GM12801 (cell line): Measurements from ENCODE around the gene SCIN.

ENCODE experiments used
- TF ChIP-seq, protein P1 (sequence below): IDR thresholded peaks from one replicate; pipeline ENCODE4 v1.5.1; 2011; ENCODE audit warnings: control low read depth; ENCODE audit not compliant: insufficient read length; ENCODE audit errors: extremely low read depth

Gene SCIN

DNA sequence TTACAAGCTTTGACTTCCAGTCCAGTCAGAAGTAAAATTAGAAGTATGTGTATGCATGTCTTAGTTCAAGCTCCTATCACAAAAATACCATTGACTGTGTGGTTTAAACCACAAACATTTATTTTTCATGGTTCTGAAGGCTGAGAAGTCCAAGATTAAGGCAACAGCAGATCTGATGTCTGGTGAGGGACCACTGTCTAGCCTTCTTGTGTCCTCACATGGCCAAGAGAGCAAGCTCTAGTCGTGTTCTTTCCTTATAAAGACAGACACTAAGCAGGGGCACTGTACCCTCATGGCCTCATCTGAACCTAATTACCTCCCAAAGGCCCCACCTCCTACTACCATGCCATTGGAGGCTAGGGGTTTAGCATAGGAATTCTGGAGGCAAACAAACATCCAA lies 75.6 kb downstream of the SCIN start:
- TF ChIP-seq, protein P1, sequence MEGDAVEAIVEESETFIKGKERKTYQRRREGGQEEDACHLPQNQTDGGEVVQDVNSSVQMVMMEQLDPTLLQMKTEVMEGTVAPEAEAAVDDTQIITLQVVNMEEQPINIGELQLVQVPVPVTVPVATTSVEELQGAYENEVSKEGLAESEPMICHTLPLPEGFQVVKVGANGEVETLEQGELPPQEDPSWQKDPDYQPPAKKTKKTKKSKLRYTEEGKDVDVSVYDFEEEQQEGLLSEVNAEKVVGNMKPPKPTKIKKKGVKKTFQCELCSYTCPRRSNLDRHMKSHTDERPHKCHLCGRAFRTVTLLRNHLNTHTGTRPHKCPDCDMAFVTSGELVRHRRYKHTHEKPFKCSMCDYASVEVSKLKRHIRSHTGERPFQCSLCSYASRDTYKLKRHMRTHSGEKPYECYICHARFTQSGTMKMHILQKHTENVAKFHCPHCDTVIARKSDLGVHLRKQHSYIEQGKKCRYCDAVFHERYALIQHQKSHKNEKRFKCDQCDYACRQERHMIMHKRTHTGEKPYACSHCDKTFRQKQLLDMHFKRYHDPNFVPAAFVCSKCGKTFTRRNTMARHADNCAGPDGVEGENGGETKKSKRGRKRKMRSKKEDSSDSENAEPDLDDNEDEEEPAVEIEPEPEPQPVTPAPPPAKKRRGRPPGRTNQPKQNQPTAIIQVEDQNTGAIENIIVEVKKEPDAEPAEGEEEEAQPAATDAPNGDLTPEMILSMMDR: no peak

DNA sequence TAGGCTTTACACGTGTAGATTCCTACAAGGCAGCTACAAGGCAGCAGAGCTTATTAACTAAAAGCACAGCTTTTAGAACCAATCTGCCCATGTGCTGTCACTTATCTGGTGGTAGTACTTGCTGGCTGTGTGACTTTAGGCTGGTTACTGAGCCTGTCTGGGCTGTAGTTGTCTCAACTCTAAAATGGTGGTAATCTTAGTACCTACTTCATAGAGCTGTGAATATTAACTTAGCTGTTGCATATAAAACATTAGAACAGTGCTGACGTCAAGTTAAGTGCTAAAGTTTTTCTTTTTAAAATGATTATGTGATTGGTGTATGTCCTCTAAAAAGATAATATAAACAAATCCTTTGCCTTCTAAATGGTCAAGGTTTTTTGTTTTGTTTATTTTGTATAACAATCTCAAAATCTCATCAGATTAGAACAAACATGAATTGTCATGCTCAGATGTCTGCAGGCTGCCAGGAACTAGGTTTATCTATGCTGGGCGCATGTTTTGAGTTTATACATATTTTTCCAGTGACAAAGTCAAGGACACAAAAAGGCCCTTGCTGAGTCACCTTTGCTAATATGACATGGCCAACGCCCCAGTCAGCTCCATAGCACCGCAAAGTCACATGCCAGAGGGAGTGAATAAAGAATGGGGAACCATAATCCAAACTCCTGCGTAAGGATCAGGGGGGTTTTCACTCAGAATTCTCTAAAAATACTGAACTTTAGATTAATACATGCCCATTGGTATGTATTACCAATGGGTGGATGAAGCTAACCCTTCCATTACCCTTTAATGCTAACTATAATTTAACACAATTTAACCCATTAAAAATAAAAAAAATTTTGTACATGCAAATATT lies 77.1 kb downstream of the SCIN start:
- TF ChIP-seq, protein P1: no peak

DNA sequence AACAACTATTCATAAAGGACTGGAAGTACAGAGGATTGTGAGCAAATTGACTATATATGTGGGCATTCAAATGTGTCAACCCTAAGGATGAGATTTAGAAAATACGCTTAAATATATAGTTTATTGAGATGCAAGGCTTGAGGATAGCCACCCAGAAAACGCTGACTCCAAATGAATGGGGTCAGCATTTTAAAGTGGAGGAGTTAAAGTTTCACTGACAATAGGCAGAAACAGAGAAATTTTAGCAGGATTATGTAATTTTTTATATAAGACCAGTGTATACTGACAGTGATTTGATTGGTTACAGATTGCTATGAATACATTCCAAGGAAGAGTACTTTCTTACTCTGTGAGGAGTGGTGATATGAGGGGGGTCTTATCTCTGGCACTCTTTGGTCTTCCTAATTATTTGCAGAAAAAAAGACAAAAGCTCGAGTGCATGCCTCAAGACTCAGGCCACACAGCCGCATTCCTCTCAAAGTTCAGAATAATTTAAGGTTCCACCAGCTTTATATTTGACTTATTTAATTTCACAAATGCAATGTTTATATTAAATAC lies 78.3 kb downstream of the SCIN start:
- TF ChIP-seq, protein P1: no peak

DNA sequence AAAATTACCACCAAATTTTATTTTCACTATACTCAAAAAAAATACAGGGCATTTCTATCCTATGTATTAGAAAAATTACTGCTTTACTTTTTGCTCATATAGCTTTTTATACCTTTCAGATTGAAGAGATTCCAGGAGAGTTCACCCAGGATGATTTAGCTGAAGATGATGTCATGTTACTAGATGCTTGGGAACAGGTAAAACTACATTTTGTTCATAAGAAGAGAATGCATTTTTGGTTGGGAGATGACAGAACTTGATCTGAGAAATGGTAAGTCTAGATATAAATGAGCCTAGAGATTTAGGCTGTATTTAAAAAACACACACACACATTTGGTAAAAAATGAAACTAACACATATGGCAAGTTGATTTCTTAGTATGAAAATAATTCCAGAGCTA lies 78.8 kb downstream of the SCIN start:
- TF ChIP-seq, protein P1: no peak

DNA sequence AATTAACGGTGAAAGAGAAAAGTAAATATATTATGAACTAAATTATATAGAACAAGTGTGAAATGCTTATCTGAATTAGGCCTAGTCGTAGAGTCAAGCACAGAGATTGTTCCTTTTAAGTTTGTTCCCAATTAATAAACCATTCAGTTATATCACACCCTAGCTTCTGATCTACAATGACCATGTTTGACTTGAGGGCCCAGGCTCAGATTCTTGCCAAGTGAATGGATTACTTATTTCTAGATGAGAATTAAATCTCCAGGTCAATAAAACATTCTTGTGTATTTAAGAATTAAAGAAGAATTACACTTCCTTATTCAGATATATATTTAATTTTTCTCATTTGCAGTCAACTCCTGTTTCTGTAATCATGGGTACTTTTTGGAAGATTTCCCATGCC lies 79.6 kb downstream of the SCIN start:
- TF ChIP-seq, protein P1: no peak

DNA sequence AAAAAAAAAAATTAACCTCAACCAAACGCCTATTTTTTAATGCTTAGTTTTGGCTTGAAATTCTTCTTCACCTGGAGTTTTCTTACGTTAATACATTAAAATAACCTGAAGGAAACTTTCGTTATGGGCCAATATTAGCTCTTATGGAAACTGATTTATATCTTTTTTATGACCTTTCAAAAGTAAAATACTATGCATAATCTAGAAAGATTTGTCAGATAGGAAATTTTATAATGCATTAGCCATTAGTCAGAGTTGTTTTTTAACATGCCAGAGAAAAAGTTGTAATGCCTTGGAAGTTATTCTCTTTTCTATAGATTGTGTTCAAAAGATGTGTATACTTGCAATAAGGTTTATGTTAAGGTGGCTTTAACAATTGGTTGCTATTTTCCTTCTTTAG lies 82.6 kb downstream of the SCIN start:
- TF ChIP-seq, protein P1: no peak

DNA sequence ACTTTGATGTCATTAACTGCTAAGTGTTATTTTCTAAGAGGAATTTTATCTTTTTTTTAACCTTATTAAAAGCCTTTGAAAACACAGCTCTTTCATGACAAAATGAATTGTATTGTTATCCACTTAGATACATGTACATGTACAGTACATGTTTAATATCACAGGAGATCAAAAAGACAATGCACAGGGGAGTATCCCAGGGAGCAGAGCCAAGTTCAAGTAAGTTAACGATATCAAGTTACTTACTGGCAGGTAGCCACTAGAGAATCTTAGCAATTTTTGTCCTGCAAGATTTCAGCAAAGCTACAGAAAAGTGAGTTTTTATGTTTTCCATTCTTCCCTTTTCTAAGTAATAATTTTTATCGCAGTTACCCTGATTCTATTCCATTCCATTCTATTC lies 83.0 kb downstream of the SCIN start:
- TF ChIP-seq, protein P1: no peak
